CD4-positive, alpha-beta T cell treated with Interleukin-17A for 1 hour (primary cell): ENCODE results near the gene P2RY14.

Experiments
- DNase-seq: peaks from one replicate; pipeline ENCODE4 v3.0.0-alpha.2; 2020

Gene P2RY14

DNA sequence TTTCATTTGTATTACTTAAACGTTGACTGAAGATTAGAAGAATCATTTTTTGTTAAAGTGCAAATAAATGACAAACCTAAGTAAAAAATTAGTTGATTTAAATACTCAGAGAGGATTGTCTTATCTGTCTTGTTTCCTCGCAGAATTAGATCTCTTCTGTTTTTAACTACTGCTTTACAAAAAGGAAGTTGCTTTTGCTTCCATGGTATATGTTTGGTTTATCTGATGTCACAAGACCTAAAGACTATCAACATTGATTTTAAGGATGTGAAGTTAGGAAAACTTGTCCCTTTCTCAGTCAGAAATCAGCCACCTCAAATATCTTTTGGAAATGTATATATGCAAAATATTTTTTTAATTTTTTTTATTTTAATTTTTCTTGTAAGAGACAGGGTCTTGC, 104.0 kb downstream of the P2RY14 start:
- DNase-seq: no peak

DNA sequence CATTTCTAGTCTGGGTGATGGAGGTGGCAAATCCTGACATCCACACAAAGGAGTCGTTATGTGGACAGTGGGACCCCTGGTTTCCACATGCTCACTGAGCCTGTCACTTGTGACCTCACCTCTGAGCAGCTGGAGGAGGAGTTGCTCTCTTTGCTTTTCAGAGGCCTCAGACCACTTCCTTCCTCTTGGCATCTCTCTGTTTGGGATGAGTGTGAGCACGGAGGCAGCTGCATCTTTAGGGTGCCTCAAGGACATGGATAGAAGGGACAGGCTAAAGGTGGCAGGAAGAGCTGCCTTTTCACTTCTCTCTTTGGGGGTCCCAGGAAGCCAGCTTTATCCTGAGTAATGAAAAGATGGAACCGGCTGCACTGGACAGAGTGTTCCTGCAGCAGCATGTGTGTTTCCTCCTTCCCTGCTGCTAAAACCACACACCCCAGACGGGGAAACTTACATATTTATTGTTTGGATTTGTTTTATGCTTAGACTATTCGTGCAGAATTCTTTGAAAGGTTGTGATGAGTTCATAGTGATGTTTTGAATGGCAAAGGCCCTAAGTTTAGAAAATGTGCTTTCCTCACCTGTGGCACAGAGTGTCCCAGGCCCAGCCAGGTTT, 107.1 kb downstream of the P2RY14 start:
- DNase-seq: peak; percentile 54

DNA sequence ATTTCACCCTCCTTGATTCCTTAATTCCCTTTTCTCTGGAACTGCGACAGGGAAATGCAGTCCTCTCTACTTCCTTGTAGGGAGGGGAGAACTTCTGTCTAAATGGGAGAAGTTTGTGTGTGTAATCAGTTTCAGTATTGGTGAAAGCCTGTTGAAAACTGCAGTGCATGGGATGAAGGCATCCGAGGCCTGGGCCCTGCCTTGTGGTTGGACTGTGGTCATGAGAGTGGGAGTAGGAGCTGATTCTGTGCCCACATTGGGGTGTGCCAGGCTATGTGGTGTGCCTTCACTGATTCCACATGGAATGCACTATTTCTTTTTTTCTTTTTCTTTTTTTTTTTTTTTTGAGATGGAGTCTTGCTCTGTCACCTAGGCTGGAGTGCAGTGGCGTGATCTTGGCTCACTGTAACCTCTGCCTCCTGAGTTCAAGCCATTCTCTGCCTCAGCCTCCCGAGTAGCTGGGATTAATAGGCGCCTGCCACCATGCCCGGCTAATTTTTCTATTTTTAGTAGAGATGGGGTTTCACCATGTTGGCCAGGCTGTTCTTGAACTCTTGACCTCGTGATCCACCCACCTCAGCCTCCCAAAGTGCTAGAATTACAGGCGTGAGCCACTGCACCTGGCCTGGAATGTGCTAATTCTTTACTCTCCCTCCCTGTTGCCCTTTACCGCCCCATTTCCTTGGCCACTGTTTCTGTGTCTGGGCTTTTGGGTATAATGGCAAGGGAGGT, 108.2 kb downstream of the P2RY14 start:
- peak; percentile 20 for DNase-seq

DNA sequence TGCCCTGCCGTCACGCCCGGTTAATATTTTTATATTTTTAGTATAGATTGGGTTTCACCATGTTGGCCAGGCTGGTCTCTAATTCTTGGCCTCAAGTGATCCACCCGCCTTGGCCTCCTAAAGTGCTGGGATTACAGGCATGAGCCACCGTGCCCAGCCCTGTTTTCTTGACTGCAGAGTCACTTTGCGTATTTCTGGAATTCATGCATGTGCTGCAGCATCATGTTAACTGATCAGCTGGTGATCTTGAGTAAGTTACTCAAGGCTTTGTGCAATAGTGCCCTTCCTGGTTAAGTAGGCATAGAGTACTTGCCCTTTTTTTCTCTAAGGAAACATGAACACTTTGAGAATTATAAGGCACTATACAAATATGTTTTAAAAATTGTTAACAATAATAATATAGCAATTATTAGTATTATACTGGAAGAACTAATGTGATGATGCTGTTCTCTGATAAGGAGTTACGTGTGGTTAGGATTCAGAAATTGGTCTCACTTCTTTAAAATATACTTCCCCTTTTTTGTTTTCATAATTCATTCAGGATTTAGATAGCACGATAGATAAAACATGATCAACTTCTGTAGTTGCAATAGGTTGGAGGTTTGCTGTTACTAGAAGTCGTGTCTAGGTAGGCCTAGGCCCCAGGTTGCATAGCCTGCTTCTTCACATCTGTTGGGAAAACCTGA, 108.9 kb downstream of the P2RY14 start:
- no peak for DNase-seq

DNA sequence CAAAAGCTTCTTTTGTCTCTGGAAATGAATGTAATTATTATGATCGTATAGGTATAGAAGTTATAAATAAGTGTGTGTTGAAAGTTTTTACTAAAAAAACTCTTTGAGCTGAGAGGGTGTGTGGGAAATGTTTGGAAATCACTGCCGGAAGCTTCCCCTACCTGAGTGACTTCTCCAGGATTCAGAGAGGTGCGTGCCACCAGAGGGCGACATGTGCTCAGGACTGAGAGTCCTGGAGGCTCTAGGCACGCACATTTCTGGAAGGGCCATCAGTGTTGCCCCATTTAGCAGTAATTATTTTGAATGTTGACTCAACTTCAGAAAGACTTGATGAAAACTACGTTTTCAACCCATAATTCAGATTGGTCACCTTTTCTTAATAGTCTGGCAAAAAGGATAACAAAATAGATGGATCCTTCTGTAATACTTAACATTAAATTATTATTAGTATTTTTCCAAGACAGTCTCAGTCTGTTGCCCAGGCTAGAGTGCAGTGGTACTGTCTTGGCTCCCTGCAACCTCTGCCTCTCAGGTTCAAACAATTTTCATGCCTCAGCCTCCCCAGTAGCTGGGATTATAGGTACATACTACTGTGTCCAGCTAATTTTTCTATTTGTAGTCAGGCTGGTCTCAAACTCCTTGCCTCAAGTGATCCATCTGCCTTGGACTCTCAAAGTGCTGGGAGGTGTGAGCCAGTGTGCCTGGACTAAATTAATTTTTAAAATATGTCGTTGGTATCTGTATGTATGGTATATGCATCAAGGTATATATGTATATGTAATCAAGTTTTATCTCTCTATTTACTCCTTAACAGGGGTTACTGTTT, 109.9 kb downstream of the P2RY14 start:
- DNase-seq: peak; percentile 80

DNA sequence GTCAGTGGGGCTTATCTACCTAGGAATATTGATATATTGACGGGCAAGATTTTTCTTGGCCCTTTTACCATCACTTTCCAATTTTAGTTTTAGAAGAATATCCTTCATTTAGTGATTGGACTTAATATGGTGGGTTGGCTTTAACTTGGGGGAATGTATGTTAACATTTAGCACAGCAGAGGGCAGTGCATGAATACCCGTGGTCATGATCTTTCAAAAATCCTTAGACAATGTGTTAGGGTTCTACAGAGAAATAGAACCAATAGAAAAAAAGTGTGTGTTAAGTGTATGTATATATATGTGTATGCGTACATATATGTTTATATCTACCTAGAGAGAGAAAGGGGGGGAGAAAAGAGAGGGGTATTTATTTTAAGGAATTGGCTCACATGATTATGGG, 112.2 kb downstream of the P2RY14 start:
- no peak for DNase-seq

DNA sequence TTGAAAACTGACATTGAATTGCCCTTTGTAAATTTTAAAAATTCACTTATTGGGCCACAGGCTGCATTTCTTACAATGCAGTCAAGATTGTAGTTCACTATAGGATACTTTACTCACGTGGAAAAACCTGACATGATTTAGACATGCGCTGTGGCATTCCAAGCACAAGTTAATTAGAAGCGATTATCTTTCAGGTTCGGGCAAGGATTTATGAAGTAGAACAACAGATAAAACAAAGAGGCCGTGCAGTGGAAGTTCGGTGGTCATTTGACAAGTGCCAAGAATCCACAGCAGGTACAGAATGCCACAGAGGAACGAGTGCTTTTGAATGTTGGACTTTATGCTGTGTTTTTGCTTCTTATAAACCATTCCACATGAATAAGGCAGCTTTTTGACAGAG, 113.1 kb downstream of the P2RY14 start:
- DNase-seq: no peak
